IMR-90 (cell line): ENCODE data around the gene EPHB1. TPM values are rescaled to one million over a fixed set of nuclear protein-coding genes. Genes with fewer than 3 reads are reported as not detected.

Experiments
- ATAC-seq: fragments of 200-7000 bp; cut with Tn5 transposase; 2 replicates; pipeline ENCODE4 v1.9.1; 2020; ENCODE audit warnings: low read depth, mild to moderate bottlenecking, moderate library complexity
- BruUV-seq: library from RNA; stranded (reverse); fragments of 400-500 nt; replicated peaks from 2 replicates; lab custom pipeline; 2021; lab: Mats Ljungman, UMichigan
- CTCF ChIA-PET: fragments of 300-600 bp; formaldehyde crosslinking; extraction: SDS; loops from one replicate; lab custom pipeline; 2021; ENCODE audit warnings: antibody characterized with exemption; lab: Yijun Ruan, JAX
- POLR2A ChIA-PET: fragments of 300-600 bp; sonication (Branson Sonifier 250); formaldehyde crosslinking; loops from one replicate; lab custom pipeline; 2022; ENCODE audit warnings: antibody characterized with exemption; ENCODE audit not compliant: unreplicated experiment; lab: Charles Lee
- DNase-seq: peaks from one replicate; pipeline ENCODE4 v3.0.0; 2013
- H2AFZ ChIP-seq: replicated peaks from 2 replicates; pipeline ENCODE3; 2013; ENCODE audit warnings: low read length, mild to moderate bottlenecking; ENCODE audit not compliant: poor library complexity
- H2AK5ac ChIP-seq: 2 replicates; pipeline ENCODE4 v1.6.1; 2013; ENCODE audit warnings: low read depth, low read length, inconsistent platforms
- H2AK9ac ChIP-seq: replicated peaks from 2 replicates; pipeline ENCODE3; 2013; ENCODE audit warnings: mild to moderate bottlenecking, low read depth, low read length, moderate library complexity; ENCODE audit not compliant: poor library complexity
- H2BK120ac ChIP-seq: 2 replicates; pipeline ENCODE4 v1.6.1; 2013; ENCODE audit warnings: low read depth, low read length, inconsistent platforms
- H2BK15ac ChIP-seq: 3 replicates; pipeline ENCODE4 v1.6.1; 2013; ENCODE audit warnings: low read depth, low read length, inconsistent platforms
- H2BK20ac ChIP-seq: 2 replicates; pipeline ENCODE4 v1.6.1; 2013; ENCODE audit warnings: low read depth, mild to moderate bottlenecking, inconsistent platforms, low read length, moderate library complexity
- H2BK5ac ChIP-seq: 2 replicates; pipeline ENCODE4 v1.6.1; 2013; ENCODE audit warnings: mild to moderate bottlenecking, low read depth, low read length, inconsistent platforms; ENCODE audit not compliant: poor library complexity, severe bottlenecking
- H3K14ac ChIP-seq: replicated peaks from 2 replicates; pipeline ENCODE4 v1.6.1; 2013; ENCODE audit warnings: low read depth, low read length, inconsistent platforms
- H3K18ac ChIP-seq: 2 replicates; pipeline ENCODE4 v1.6.1; 2013; ENCODE audit warnings: low read depth, low read length, control low read depth
- H3K23ac ChIP-seq: 2 replicates; pipeline ENCODE4 v1.6.1; 2013; ENCODE audit warnings: low read depth, low read length, inconsistent platforms
- H3K27ac ChIP-seq: 2 replicates; pipeline ENCODE4 v1.5.1; 2013; ENCODE audit warnings: mild to moderate bottlenecking, control low read depth, low read length; ENCODE audit not compliant: insufficient read depth
- H3K27me3 ChIP-seq: 2 replicates; pipeline ENCODE4 v1.6.1; 2013; ENCODE audit warnings: low read length; ENCODE audit not compliant: control insufficient read depth, insufficient read depth
- H3K36me3 ChIP-seq: 2 replicates; pipeline ENCODE4 v1.6.1; 2013; ENCODE audit warnings: low read length, mixed read lengths; ENCODE audit not compliant: control insufficient read depth, insufficient read depth
- H3K4ac ChIP-seq: 2 replicates; pipeline ENCODE4 v1.6.1; 2013; ENCODE audit warnings: low read depth, low read length, inconsistent platforms
- H3K4me1 ChIP-seq: 2 replicates; pipeline ENCODE4 v1.6.1; 2013; ENCODE audit warnings: low read length, mixed read lengths; ENCODE audit not compliant: control insufficient read depth, insufficient read depth
- H3K4me2 ChIP-seq: 2 replicates; pipeline ENCODE4 v1.6.1; 2013; ENCODE audit warnings: low read depth, mild to moderate bottlenecking, control low read depth, low read length, moderate library complexity
- H3K4me3 ChIP-seq: 2 replicates; pipeline ENCODE4 v1.5.1; 2013; ENCODE audit warnings: low read depth, mild to moderate bottlenecking, control low read depth, low read length, moderate library complexity; ENCODE audit not compliant: insufficient read depth
- H3K56ac ChIP-seq: 2 replicates; pipeline ENCODE4 v1.6.1; 2013; ENCODE audit warnings: low read length, inconsistent platforms; ENCODE audit not compliant: insufficient read depth; ENCODE audit errors: extremely low read depth
- H3K79me1 ChIP-seq, 2 experiments: 2 replicates each; pipeline ENCODE4 v1.6.1; 2013; ENCODE audit warnings: low read length in 2 of 2, inconsistent platforms in 1 of 2, low read depth in 1 of 2
- H3K9ac ChIP-seq: 2 replicates; pipeline ENCODE4 v1.6.1; 2013; ENCODE audit warnings: low read depth, low read length, control low read depth
- H3K9me1 ChIP-seq: 2 replicates; pipeline ENCODE4 v1.6.1; 2013; ENCODE audit warnings: low read length, inconsistent platforms; ENCODE audit not compliant: insufficient read depth
- H3K9me3 ChIP-seq: 2 replicates; pipeline ENCODE4 v1.6.1; 2013; ENCODE audit warnings: low read length; ENCODE audit not compliant: control insufficient read depth, insufficient read depth
- H4K20me1 ChIP-seq: 2 replicates; pipeline ENCODE4 v1.6.1; 2013; ENCODE audit warnings: low read length, inconsistent platforms; ENCODE audit not compliant: insufficient read depth
- H4K5ac ChIP-seq: 2 replicates; pipeline ENCODE4 v1.6.1; 2013; ENCODE audit warnings: mild to moderate bottlenecking, low read depth, low read length, control low read depth
- H4K8ac ChIP-seq, 2 experiments: 2 replicates each; pipeline ENCODE4 v1.6.1; 2013; ENCODE audit warnings: low read depth in 2 of 2, low read length in 2 of 2, control low read depth in 1 of 2, inconsistent platforms in 1 of 2
- H4K91ac ChIP-seq: 2 replicates; pipeline ENCODE4 v1.6.1; 2013; ENCODE audit warnings: low read depth, low read length, inconsistent platforms; ENCODE audit not compliant: insufficient read depth
- BHLHE40 ChIP-seq: fragments of 150-350 bp; IDR thresholded peaks from 2 replicates; pipeline ENCODE4 v1.6.1; 2016; ENCODE audit warnings: mild to moderate bottlenecking, low read depth, low read length
- CEBPB ChIP-seq: IDR thresholded peaks from 2 replicates; pipeline ENCODE4 v1.6.1; 2012; ENCODE audit warnings: low read depth, low read length, improper control_type of control experiment
- CTCF ChIP-seq: conservative IDR thresholded peaks from 2 replicates; pipeline ENCODE4 v1.5.1; 2012; ENCODE audit warnings: mild to moderate bottlenecking, low read depth, low read length, improper control_type of control experiment
- MAFK ChIP-seq: IDR thresholded peaks from 2 replicates; pipeline ENCODE4 v1.6.1; 2012; ENCODE audit warnings: low read depth, low read length, improper control_type of control experiment
- MAZ ChIP-seq: IDR thresholded peaks from 2 replicates; pipeline ENCODE4 v1.6.1; 2012; ENCODE audit warnings: low read depth, mild to moderate bottlenecking, low read length, improper control_type of control experiment, moderate library complexity, borderline replicate concordance
- NFE2L2 ChIP-seq: fragments of 150-350 bp; IDR thresholded peaks from 2 replicates; pipeline ENCODE4 v1.6.1; 2016; ENCODE audit warnings: low read depth, mild to moderate bottlenecking, low read length
- POLR2A ChIP-seq: IDR thresholded peaks from 2 replicates; pipeline ENCODE4 v1.6.1; 2012; ENCODE audit warnings: mild to moderate bottlenecking, low read depth, low read length
- RAD21 ChIP-seq: IDR thresholded peaks from 2 replicates; pipeline ENCODE4 v1.6.1; 2012; ENCODE audit warnings: low read length, improper control_type of control experiment
- RFX5 ChIP-seq: IDR thresholded peaks from 2 replicates; pipeline ENCODE4 v1.8.0; 2012; ENCODE audit warnings: low read depth, mild to moderate bottlenecking, low read length, moderate library complexity
- USF2 ChIP-seq: fragments of 150-350 bp; IDR thresholded peaks from 2 replicates; pipeline ENCODE4 v1.6.1; 2017; ENCODE audit warnings: mild to moderate bottlenecking, antibody characterized with exemption, low read length, low read depth
- WGBS, 2 experiments: methylation state at CpG; one replicate each; pipeline versions ENCODE4 v1.1.5 to v1.1.7; 2013; ENCODE audit warnings: missing lambda C conversion rate in 2 of 2; ENCODE audit not compliant: insufficient read length in 1 of 2; ENCODE audit errors: extremely low coverage in 2 of 2; 5-methylcytosine and 5-hydroxymethylcytosine counted together
- dilution Hi-C: fragments of 300-500 bp; cut with HindIII; formaldehyde crosslinking; loops from one replicate; pipeline ENCODE4 v1.14.3; 2018; ENCODE audit warnings: low sequenced_read_pairs; ENCODE audit not compliant: unreplicated experiment
- in situ Hi-C: fragments of 300-500 bp; cut with MboI; formaldehyde crosslinking; loops from 3 replicates; pipeline ENCODE4 v1.14.3; 2019; ENCODE audit warnings: low sequenced_read_pairs, inconsistent platforms, mixed read lengths
- intact Hi-C: fragments of 100-400 bp; cut with micrococcal nuclease; formaldehyde crosslinking; loops from 2 replicates; pipeline ENCODE4 v1.10.0; 2022
- polyA plus RNA-seq, 3 experiments: library from polyadenylated mRNA; depleted of rRNA; stranded (reverse); fragments of >200 nt; gene quantifications; 2 replicates each; pipeline ENCODE4 v1.2.3, GENCODE V29; 2012; ENCODE audit warnings: low replicate concordance in 1 of 3
- total RNA-seq: library from RNA; depleted of rRNA; stranded (reverse); fragments of >200 nt; gene quantifications from 2 replicates; pipeline ENCODE4 v1.2.3, GENCODE V29; 2012

The EPHB1 gene
- total and polyA plus RNA-seq, 2 of the 4 experiments (the other 2 are of a cell fraction) = 0.17 to 0.36 TPM

GRCh38 chr3:135089451-135089850, 294.4 kb downstream of the EPHB1 start:
- H4K5ac ChIP-seq = no peak overlapping the region
- H4K91ac ChIP-seq = no peak overlapping the region
- no peaks in the 10 kb centered on the region for H3K9me1 ChIP-seq
- no peak overlapping the region for H3K23ac ChIP-seq
- no peak overlapping the region for H2BK20ac ChIP-seq
- H3K36me3 ChIP-seq = no peaks in the 10 kb centered on the region
- 0% methylated on average over 1 of the region's 5 CpGs; no CpG with 5 or more reads in 1 of the 2 experiments for WGBS, 2 experiments
- POLR2A ChIA-PET = no interaction called here
- H2BK120ac ChIP-seq = no peak overlapping the region
- H3K27me3 ChIP-seq = no peaks in the 10 kb centered on the region
- no TSS peak for BruUV-seq
- no peak overlapping the region for H3K4me2 ChIP-seq
- H3K56ac ChIP-seq = no peak overlapping the region
- no peaks in the 10 kb centered on the region for H4K20me1 ChIP-seq
- no peaks in the 10 kb centered on the region for H3K9me3 ChIP-seq
- dilution Hi-C loops = no loop called here
- no peak overlapping the region for H2AK9ac ChIP-seq
- H3K18ac ChIP-seq = no peak overlapping the region
- no peak overlapping the region for H4K8ac ChIP-seq
- H3K14ac ChIP-seq = no peak overlapping the region
- no peak overlapping the region for H3K4me3 ChIP-seq
- H3K4ac ChIP-seq = no peak overlapping the region
- H3K9ac ChIP-seq = no peak overlapping the region
- no peak for DNase-seq
- intact Hi-C loops = no loop called here
- no peaks in the 10 kb centered on the region for H3K4me1 ChIP-seq
- H2AFZ ChIP-seq = no peak overlapping the region
- no peak for ATAC-seq
- CTCF ChIA-PET = no interaction called here
- no peak overlapping the region for H2BK15ac ChIP-seq
- TF ChIP-seq USF2 = no peak
- no peak for TF ChIP-seq CEBPB
- TF ChIP-seq NFE2L2 = no peak
- TF ChIP-seq POLR2A = no peak
- TF ChIP-seq RAD21 = no peak
- no peak for TF ChIP-seq RFX5
- no peak for TF ChIP-seq BHLHE40
- no peak for TF ChIP-seq MAZ
- TF ChIP-seq MAFK = no peak
- TF ChIP-seq CTCF = no peak
- H3K27ac ChIP-seq = no peak overlapping the region
- no peaks in the 10 kb centered on the region for H3K79me1 ChIP-seq
- no peak overlapping the region for H2BK5ac ChIP-seq
- no peak overlapping the region for H2AK5ac ChIP-seq
- in situ Hi-C loops = no loop called here
